HG02943 (cell line): ENCODE data around the gene UBE2K.
"Not testable (repeated sequence)": the region's sequence is repeated elsewhere in the genome, so short reads cannot be mapped to it uniquely, and the experiment has no call there.

Source experiments
- ATAC-seq: cut with Tn5 transposase; IDR thresholded peaks from one replicate; pipeline ENCODE4 v1.9.1; 2021; ENCODE audit warnings: mild to moderate bottlenecking, low read depth, moderate library complexity; ENCODE audit not compliant: unreplicated experiment

Gene UBE2K

GRCh38 chr4:39721273-39721672, 23.3 kb downstream of the UBE2K start:
- not testable (repeated sequence) for ATAC-seq

GRCh38 chr4:39721788-39722187, 23.9 kb downstream of the UBE2K start:
- ATAC-seq: no peak

DNA sequence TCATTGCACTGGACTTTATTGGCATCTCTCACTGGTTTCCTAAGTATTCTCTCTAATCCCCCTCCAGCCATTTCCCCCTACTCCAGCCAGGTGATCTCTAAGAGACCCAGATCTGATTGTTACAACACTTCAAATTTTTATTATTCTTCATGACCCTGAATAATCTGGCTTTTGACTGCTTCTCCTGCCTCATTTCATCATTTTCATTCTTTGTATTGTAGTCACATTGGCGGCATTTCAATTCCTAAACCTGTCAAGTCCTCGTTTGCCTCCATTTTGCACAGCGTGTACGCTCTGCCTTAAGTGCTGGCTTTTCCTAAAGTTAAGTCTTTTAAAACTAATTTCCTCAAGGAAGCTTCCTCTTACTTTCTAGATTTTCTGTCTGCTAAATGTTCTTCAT, 31.6 kb downstream of the UBE2K start:
- ATAC-seq: no peak

DNA sequence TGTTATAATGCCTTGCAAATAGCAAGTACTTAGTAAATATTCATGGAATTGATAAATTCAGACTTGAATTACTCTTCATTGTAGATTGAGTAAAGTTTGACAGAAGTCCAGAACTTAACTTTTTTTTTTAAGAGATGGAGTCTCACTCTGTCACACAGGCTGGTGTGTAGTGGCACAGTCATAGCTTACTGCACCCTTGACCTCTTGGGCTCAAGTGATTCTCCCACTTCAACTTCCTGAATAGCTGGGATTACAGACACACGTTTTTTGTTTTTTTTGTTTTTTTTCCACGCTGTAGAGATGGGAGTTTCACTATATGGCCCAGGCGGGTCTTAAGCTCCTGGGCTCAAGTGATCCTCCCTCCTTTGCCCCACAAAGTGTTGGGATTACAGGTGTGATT, 32.1 kb downstream of the UBE2K start:
- no peak for ATAC-seq

- no peak for ATAC-seq
These were observed 34.0 kb downstream of the UBE2K start for GRCh38 chr4:39731908-39732307.

- ATAC-seq: no peak
These were observed 34.8 kb downstream of the UBE2K start for GRCh38 chr4:39732728-39733127.

- not testable (repeated sequence) for ATAC-seq
These were observed 41.7 kb downstream of the UBE2K start for GRCh38 chr4:39739591-39739990.

DNA sequence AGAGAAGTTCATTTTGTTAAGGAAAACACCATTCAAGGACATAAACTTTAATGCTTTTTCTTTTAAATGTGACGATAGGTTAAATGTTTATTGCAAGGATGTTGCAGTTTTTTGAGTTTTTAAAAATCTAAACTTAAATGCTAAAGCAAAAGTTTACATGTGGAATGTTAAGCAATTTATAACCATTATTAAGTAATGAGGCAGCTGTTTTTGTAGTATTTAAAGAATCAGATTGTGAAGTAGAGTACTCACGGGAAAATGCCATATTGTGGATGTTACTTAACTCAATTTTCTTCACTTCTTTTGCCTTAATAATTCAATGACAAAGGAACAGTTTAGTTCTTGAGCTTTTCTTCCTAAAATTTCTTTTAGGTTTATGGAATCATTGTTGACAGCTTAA, 43.5 kb downstream of the UBE2K start:
- no peak for ATAC-seq

DNA sequence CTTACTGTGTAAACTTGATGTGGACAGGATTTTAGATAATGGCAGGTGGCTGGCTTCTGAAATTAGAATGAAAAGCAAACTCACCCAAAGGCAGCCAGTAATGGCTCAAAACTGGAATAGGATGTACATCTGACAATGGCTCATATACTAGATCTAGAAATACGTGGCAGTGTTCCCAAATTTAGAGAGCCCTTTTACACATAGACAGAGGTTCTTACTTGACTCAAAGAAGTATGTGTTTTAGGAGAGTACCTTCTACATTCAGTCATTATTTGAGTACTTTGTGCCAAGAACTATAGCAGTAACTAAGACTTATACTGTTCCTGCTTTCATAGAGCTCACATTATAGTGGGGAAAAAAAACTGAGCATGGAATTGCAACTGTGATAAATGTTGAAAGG, 48.0 kb downstream of the UBE2K start:
- no peak for ATAC-seq

DNA sequence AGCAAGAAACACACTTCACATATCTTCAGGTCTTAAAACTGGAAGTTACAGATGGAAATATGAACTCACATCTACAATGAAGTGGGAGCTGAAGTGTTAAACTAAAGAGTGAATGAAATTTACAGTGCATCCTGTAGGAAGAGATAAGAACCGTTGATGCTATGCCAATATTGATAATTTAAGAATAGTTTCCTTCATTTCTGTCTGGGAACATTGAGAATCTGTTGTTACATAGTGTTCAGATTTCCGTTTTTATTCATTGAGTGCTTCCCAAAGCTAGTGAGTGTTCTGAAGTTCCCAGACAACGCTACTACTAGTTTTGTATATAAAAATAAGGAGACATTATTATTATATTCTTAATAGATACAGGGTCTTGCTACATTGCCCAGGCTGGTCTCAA, 52.3 kb downstream of the UBE2K start:
- no peak for ATAC-seq

- no peak for ATAC-seq
These were observed 56.4 kb downstream of the UBE2K start for GRCh38 chr4:39754309-39754708.

GRCh38 chr4:39756159-39756558, 58.2 kb downstream of the UBE2K start:
- ATAC-seq: no peak

DNA sequence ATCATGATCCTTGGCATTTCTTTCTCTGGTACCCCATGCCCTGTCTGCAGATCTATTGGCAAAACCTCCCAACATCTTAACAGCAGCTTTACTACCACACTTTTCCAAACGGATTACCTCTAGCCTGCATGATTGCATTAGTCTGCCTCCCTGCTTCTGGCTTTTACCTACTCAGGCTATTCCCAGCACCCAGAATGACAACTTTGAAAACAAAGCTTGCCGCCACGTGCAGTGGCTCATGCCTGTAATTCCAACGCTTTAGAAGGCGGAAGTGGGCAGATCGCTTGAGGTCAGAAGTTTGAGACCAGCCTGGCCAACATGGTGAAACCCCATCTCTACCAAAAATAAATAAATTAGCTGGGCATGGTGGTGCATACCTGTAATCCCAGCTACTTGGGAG, 60.2 kb downstream of the UBE2K start:
- ATAC-seq: no peak

DNA sequence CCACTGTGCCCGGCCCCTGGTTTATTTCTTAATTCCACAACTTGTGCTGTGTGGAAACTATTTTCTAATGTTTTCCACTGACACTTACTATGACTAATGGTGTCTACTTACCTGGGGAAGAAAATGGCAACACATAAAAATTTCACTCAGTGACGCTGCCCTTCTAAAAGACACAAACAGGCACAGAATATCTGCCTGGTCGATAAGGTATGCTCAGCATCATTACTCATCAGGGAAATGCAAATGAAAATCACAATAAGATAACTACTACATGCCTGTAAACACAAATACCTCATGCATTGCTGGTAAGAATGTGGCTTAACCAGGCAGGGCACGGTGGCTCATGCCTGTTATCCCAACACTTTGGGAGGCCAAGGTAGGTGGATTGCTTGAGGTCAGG, 61.6 kb downstream of the UBE2K start:
- ATAC-seq: no peak

- ATAC-seq: no peak
These were observed 63.2 kb downstream of the UBE2K start for GRCh38 chr4:39761005-39761667.

DNA sequence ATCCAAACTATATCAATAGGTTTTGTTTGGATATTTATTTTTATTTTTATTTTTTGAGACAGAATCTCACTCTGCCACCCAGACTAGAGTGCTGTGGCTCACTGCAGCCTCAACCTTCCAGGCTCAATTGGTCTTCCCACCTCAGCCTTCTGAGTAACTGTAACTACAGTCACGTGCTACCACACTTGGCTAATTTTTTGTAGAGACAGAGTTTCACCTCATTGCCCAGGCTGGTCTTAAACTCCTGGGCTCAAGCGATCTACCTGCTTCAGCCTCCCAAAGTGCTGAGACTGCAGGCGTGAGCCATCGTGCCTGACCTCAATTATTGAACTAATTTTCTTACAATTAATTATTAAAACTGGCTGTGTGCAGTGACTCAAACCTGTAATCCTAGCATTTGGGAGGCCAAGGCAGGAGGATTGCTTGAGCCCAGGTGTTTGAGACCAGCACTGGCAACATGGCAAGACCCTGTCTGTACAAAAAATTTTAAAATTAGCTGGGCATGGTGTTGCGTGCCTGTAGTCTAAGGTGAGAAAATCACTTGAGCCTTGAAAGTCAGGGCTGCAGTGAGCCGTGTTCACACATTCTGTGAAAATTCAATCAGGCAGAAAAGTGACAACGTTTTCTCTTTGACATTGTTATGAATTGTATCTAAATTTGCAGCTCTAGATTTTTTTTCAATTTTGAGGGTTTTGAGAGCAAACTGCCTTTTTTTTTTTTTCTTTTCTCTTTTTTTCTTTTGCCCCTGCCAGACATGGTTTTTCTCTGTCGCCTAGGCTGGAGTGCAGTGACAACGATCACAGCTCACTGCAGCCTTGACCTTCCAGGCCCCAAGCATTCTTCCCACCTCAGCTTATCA, 66.0 kb downstream of the UBE2K start:
- no peak for ATAC-seq

DNA sequence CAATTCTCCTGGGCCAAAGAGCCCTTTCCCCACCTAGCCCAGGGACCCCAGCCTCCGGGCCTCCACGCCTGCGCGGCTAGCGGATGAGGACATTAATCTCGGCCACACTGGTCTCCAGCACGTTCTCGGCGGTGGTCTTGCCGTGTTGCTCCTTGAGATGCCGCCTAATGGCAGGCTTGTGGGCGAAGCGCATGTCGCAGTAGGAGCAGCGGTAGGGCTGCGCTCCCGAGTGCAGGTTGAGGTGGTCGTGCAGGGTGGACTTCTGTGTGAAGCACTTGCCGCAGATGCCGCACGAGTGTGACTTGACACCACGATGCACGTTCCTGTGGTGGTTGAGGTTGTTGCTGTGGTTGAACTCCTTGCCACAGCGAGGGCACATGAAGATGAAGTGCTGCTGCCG, 72.1 kb downstream of the UBE2K start:
- no peak for ATAC-seq

DNA sequence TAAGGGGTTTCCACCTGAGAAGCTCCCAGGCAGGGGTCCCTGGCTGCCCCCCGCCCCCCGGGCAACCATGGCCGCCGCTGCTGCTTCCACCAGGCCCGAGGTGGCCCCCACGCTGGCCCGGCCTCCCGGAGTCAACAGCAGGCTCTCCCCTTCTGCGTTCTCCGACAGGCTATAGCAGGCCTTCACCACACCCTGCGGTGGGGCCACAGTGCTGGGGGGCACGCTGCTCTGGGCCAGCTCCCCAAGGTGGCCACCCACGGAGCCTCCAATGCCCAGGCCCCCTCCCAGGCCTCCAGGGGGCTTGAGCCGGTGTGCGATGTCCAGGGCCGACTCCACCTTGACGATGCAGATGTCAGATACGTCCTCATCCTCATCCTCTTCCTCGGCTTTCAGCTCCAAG, 72.5 kb downstream of the UBE2K start:
- no peak for ATAC-seq

- ATAC-seq: no peak
These were observed 73.2 kb downstream of the UBE2K start for GRCh38 chr4:39770969-39771724.

DNA sequence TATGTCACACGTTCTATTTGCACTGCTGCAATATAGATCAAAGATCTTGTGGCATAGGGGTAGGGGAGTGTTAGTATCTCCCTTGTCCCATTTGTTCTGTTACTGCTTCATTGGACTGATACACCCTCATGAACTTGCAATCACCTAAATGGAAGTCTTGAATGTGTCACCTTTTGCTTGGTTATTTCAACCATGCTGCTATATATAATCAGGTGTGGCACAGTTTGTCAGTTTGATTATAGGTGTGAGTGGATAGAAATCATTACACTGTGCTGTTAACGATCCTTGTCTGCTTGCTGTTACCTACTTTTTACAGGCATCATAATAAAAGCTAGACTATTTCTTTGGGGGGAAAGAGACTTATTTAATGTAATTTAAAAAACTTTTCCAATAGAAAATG, 84.1 kb downstream of the UBE2K start:
- not testable (repeated sequence) for ATAC-seq

DNA sequence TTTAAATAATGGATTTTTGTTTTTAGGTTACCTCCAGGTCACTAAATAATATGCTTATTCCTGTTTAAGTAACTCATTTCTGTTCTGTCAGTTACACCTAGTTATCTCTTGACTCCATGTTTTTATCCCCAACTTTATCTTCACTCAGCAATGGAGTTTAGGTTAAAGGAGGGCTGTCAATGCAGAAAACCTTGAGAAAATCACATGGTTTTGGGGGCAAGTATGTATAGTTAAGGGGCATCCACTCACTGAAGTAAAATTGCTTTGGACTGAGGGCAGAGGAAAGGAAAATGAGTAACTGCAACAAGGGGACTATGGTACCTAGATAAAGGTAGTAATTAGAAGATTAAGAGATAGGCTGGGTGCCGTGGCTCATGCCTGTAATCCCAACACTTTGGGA, 87.1 kb downstream of the UBE2K start:
- ATAC-seq: no peak
